ENCODE results near the gene ZNF782.
"Not testable (repeated sequence)": the region's sequence is repeated elsewhere in the genome, so short reads cannot be mapped to it uniquely, and the experiment has no call there.

Gene ZNF782

DNA sequence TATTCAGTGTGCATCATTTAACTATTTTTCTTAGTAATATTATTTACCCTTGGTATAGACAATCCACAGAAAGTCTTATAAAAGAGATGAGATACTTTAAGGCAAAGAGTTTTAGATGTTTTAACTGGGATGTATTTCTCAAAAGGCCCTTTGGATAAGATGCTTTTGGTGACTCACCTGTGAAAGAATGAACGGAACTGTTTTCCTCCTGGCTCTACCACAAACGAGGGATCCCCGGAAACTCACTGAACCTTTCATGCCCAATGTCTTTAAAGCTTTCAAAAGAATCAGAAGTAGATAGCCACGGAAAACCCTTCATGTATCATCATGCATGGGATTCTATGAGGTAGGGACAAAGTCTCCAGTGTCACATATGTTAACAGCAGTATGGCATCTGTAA lies 1.6 kb downstream of the ZNF782 start:
- DNase-seq: no peak

GRCh38 chr9:96844040-96844439 lies 10.3 kb downstream of the ZNF782 start:
- DNase-seq: no peak

DNA sequence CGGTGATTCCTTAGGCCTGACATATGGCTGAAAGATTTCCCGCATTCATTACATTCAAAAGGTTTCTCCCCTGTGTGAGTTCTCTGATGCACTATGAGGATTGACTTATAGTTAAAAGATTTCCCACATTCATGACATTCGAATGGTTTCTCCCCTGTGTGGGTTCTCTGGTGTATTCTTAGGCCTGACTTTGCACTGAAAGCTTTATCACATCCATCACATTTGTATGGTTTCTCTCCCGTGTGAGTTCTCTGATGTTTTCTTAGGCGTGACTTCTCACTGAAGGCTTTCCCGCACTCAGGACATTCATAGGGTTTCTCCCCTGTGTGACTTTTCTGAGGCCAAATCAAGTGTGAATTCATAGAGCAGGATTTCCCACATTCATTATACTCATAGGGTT lies 35.8 kb downstream of the ZNF782 start:
- no peak for DNase-seq

- no peak for DNase-seq
Measured at GRCh38 chr9:96817973-96818372, 36.3 kb downstream of the ZNF782 start.

DNA sequence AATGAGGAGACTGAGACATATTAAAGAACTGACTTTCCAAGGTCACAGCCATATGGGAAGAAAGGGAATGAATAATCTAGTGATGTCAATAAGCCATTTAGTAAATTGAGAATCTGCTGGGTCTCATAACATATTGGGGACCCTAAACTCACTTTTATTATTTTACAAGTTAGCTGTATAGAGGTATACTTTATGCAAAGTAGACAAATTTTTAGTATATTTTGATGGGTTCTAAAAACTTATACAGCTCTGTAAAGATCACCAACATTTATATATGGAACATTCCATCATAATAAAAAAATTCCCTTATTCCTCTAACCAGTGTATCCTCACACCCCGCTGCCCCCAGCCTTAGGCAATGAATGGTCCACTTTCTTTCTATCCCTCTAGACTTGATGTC lies 40.7 kb downstream of the ZNF782 start:
- DNase-seq: no peak

DNA sequence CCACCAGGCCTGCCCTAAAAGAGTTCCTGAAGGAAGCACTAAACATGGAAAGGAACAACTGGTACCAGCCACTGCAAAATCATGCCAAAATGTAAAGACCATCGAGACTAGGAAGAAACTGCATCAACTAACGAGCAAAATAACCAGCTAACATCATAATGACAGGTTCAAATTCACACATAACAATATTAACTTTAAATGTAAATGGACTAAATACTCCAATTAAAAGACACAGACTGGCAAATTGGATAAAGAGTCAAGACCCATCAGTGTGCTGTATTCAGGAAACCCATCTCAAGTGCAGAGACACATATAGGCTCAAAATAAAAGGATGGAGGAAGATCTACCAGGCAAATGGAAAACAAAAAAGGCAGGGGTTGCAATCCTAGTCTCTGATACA lies 55.4 kb downstream of the ZNF782 start:
- not testable (repeated sequence) for DNase-seq

DNA sequence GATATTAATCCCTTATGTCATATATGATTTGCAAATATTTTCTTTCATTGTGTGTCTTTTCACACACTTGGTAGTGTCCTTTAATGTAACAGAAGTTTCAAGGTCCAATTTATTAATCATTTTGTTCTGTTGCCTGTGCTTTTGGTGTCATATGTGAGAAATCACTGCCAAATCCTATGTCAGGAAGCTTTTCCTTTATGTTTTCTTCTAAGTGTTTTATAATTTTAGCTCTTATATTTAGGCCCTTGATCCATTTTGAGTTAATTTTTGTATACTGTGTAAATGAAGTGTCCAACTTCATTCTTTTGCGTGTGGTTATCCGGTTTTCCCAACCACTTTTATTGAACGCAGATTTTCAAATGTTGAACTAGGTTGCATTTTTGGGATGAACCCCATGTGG lies 70.3 kb downstream of the ZNF782 start:
- no peak for DNase-seq

GRCh38 chr9:96782235-96782634 lies 72.1 kb downstream of the ZNF782 start:
- no peak for DNase-seq

DNA sequence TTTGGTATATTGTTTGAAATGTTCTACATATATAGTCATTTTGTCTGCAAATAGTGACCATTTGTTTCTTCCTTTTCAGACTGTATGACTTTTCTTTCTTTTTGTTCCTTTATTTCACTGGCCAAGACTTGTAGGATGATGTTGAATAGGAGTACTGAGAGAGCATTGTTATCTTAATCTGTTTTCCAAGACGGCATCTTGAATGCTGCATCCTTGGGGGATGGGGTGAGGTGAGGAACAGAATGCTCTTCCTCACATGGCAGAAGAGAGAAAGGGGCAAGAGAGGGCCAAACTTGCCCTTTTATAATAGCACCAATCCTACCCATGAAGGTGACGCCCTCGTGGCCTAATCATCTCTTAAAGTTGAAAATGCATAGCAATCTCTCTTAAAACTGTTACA lies 72.8 kb downstream of the ZNF782 start:
- no peak for DNase-seq

- DNase-seq: no peak
Measured at GRCh38 chr9:96779089-96779488, 75.2 kb downstream of the ZNF782 start.

- no peak for DNase-seq
Measured at GRCh38 chr9:96777426-96777864, 76.9 kb downstream of the ZNF782 start.

DNA sequence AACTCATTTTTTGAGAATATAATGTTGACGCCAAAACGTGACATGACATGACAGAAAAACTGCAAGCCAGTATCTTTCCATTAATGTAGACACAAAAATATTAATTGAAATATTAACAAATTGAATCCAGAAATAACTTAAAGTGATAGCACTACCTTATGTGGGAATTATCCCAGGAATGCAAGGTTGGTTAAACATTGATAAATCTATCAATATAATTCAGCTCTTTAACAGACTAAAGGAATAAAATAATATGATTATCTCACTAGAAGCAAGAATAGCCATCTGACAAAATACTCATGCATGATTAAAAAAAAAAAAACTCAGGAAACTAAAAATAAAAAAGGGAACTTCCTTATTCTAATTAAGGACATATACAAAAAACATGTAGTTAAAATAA lies 83.2 kb downstream of the ZNF782 start:
- DNase-seq: no peak

DNA sequence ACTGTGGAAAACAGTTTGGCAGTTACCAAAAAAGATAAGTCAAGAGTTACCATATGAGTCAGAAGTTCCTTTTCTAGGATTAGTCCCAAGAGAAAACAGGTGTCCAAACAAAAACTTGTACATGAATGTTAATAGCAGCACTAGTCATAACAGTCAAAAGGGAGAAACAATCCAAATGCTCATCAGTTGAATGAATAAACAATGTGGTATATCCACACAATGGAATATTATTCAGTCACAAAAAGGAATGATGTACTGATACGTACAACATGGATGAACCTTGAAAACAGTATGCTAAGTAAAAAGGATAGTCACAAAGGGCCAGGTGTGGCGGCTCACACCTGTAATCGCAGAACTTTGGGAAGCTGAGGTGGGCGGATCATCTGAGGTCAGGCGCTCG lies 84.3 kb downstream of the ZNF782 start:
- no peak for DNase-seq

Data from fibroblast of skin of scalp (primary cell).